ELR (cell line): ENCODE measurements around the gene RAMP3.

Experiments
- DNase-seq: peaks from one replicate; pipeline ENCODE4 v3.0.0-alpha.2; 2015; ENCODE audit warnings: low read depth

The RAMP3 gene

DNA sequence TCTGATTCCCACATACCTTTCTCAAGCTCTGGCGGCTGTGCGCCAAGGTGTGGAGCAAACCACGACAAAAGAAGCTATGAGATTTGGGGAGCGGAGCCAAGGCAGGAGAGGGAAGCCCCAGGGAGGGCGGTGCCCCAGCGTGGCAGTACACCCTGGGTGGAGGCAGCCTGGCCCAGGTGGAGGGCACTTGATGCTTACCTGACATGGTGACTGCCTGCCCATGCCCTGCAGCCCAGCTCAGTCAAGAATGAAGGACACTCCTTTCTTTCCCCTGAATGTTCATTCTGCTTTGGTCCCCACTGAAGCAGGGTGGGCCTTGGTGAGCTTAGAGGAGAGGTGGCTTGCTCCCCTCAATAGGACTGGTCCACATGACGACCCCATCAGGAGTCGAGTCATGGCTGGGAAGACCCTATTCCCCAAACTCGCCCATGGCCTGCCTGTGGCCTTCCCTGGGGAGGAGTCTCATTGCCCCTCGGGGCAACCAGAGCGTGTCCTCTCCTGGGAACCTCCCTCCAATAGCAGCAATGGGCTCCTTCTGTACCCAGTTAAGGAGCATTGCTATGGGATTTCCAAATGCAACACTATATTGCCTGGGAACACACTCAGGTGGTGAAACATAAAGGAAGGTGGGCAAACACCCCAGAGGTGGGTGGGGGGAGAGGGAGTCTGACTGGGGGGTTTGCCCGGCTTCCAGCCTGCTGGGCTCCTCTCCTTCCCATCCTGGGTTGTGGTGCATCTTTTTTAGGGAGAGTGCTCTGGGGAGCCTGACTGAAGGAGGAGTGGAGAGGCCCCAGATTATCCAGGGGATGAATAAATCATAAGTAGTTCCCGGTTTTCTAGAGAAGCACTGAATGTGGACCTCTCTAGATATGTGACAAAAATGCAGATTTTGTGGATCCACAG lies 22.7 kb downstream of the RAMP3 start:
- DNase-seq: no peak

DNA sequence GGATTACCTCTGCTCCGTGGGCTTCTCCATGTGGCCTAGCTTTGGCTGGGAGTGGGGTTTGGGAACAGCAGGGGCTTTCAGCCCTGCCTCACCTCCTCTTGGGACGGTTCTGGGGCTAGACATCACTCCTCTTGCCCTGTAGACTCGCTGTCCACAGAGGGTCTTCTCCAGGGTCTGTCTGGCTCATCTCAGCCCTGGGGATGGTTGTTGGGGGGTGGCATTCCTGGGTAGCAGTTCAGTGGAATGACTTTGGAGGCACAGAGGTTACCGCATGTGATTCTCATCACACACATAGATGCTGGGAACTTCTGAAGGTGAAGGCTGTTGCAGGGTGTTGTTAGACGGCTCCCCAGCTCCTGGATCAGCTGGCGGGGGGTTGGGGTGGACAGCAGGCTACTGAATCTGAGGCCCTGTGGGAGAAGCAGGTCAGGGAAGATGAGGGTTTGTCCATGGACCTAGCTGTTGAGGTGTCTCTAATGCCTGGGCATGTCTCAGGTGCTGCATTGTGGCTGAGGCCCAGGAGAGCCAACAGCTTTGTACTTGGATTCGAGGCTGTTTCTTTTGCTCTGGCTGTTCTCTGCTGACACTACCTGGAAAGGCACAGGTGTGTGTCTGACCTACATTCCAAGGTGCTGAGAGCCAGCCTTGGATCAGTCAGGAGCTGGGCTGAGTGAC lies 23.8 kb downstream of the RAMP3 start:
- DNase-seq: no peak

DNA sequence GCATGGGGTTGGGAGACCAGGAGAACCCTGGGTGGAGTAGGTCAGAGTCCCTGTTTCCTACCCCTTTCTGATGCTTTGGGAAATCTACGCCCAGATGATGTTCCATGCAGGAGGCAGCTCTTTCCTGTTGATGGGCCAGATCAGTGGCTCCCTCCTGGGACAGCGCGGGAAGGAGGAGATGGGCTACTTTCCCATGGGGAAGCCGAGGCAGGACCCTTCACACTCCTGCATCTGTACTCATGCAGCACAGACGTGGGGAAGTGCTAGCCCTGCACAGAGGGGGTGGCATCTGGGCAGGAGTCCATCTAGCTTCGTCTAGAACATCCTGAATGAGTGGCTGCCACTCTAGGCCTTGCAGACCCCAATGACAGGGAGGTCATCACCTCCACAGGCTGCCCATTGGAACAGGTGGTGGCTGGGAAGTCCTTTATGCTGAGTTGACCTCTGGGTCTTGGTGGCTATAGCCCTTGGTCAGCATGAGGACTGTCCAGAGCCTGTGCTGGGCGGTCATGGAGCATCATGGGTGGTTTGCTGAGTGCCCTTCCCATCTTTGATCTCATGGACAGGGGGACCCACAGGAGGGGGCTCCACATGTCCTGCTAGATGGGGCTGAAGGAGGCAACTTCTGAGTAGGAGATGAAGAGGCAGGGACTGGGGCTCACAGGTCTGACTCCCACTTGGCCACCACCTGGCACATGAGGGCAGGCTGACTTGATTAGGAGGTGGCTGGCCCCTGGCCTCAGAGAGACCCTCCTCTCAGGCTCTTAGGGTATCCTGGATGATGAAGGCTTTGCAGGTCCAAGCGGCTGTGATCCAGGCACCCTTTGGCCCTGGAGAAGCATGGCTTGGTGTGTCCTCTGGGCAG lies 24.6 kb downstream of the RAMP3 start:
- DNase-seq: no peak

DNA sequence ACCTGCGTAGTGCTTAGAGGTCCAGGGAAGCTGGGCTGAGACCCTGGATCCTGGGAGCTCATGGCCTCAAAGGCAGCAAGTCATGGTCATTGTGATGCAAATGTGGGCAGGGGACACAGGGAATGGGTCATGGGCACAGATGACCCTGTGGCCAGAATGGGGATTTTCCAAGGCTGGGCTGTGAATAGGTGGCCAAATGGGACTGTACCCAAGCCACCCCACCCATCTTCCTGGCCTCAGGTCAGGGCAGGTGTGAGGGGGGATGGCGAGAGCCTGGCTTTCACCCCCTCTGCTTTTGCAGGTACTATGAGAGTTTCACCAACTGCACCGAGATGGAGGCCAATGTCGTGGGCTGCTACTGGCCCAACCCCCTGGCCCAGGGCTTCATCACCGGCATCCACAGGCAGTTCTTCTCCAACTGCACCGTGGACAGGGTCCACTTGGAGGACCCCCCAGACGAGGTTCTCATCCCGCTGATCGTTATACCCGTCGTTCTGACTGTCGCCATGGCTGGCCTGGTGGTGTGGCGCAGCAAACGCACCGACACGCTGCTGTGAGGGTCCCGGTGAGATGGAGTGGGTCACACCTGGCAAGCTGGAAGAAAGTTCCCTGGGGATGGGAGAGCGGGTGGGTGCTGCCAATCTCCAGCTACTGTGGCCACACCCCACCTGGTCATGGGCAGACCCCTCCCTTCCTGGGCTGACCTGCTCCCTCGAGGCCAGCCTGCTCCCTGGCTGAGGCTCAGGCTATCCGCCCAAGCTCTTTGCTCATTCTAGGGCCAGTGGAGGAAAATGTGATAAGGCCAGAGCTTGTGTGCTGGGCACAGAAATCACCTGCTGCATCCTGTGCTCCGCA lies 25.5 kb downstream of the RAMP3 start:
- DNase-seq: no peak

- DNase-seq: no peak
Observed at GRCh38 chr7:45183711-45184210, 26.2 kb downstream of the RAMP3 start.

DNA sequence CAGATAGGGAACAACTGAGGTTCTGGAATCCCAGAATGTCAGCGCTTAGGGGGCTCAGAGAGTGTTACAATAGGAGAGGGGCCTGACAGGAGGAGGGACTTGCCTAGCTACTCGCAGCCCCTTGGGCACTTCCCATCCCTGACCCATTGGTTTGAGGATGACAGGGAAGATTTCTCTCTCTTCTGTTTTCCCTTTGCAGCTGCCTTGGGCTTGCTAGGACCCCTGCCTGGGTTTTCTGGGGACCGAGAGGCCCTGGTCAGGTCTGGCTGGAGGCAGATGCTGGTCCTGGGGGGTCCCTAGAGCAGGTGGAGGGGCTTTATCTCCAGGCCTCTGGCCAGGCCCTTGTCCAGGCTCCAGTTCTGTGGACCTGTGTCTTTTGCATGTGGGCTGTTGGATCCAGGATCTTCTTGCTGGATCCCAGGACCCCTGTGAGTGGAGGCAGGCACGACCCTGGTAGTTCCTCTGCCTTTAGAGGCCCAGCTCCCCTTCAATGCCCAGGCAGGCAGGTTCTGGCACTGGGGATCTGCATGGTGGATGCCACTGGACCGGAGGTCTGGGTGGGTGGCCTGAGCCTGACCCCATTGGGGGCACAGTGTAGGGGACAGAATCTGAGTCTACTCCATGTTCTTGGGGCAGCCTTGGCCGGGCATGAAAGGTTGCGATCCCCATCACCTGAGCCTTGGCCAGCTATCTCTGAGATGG lies 26.9 kb downstream of the RAMP3 start:
- DNase-seq: no peak

- no peak for DNase-seq
Observed at GRCh38 chr7:45185028-45185863, 27.7 kb downstream of the RAMP3 start.

DNA sequence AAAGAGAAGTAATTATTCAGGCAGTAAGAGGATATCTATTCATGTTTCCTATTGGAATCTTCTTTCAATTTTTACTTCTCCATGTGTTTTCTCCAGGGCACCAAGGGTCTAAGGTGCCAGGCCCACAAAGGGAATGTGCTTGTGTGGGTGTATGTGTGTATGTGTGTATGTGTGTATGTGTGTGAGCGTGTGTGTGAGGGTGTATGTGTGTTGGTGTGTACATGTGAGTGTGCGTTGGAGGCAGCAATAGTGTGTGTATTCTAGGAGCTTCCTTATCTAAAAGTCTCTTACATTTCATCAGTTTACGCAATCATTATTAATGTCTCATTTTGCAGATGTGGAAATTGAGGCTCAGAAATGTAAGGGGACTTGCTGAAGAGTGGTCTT lies 28.3 kb downstream of the RAMP3 start:
- no peak for DNase-seq

- DNase-seq: no peak
Observed at GRCh38 chr7:45186261-45186813, 28.7 kb downstream of the RAMP3 start.

- no peak for DNase-seq
Observed at GRCh38 chr7:45187089-45187945, 29.7 kb downstream of the RAMP3 start.

DNA sequence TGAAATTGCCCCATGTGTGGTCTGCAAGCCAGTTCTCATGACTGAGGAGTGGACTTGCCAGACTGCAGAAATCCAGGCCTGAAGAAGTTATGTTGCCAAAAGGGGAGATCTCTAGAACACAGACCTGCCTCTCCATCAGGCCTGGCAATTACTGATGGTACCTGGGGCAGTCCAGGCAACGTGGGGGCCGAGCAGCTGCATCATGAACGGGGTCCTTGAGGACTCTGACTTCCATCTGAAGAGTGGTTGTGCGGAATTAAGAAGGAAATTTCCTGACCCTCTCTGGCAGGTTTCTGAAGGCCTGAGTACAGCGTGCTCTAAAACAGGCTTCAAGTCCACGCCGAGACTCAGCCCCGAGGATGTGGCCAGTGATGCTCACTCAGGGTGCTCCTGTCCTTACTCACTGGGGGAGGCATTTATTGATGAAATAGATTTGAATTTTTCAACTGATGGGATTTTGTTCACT lies 30.4 kb downstream of the RAMP3 start:
- no peak for DNase-seq

GRCh38 chr7:45188736-45189135 lies 31.1 kb downstream of the RAMP3 start:
- no peak for DNase-seq

- DNase-seq: no peak
Observed at GRCh38 chr7:45189151-45189970, 31.8 kb downstream of the RAMP3 start.

DNA sequence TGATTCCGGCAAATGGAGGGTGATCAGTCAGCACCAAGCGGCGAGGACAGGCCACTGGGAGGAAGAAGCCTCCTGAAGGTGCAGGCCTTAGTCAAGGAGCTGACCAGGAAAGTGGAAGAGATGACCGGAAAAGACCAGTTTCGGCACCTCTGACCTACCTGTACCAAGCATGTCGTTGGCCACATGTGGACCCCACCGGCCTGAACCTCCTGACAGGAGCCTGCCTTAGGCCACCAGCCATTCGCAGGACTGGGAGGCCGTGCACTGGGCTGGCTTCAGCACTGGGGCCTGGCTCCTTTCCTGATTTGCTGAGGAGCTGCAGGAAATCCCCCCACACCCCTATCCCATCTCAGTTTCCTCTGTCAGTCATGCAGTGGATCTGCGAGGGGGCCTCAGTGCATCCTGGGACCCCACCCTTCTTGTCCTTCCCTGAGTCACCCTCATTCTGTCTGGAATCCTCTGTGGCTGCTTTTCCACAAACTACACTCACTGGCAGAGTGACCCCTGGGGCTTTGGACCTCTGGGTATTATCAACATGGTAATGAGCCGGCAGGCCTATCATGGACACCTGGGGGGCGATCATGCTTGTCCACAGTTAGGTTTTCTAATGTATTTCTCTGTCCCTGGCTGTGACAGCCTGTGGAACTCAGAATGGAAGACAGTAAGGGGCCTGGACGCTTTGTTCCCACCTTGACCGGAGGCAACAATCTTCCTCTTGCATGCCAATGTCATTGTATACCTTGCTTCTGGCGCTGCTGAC lies 33.0 kb downstream of the RAMP3 start:
- no peak for DNase-seq

GRCh38 chr7:45191396-45191795 lies 33.8 kb downstream of the RAMP3 start:
- DNase-seq: no peak

DNA sequence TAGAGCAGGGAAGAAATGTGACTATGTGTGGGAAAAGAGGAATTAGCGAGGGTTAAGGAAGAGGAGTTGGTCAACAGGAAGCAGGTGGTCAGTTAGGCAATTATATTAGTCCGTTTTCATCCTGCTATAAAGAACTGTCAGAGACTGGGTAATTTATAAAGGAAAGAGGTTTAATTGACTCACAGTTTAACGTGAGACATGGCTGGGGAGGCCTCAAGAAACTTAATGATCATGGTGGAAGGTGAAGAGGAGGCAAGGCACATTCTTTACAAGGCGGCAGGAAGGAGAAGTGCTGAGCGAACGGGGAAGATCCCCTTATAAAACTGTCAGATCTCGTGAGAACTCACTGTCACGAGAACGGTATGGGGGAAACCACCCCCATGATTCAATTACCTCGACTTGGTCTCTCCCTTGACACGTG lies 35.0 kb downstream of the RAMP3 start:
- DNase-seq: no peak

DNA sequence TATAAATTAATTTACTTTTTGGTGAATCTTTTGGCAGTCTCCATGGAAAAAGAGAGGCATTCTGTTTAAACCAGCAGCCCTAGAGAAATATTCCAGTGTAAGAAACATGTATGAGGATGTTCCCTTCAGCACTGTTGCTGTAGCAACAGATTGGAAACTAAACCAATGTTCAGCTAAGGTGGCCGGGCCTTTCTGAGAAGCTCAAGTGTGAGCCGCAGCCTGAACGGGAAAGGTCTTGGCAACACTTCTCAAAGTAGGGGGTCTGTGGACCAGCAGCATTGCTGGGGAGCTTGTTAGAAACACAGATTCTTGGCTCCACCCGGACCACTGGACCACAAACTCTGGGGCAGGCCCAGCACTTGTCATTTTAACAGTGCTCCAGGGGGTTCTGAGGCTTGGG lies 36.2 kb downstream of the RAMP3 start:
- no peak for DNase-seq
